HepG2 (cell line): ENCODE measurements around the gene RNF17. TPM values are rescaled to one million over a fixed set of nuclear protein-coding genes. Genes with fewer than 3 reads are reported as not detected.

Experiments used
- ATAC-seq: fragments of 200-7000 bp; cut with Tn5 transposase; 3 replicates; pipeline ENCODE4 v1.9.1; 2020; ENCODE audit warnings: mild to moderate bottlenecking, moderate library complexity
- BruUV-seq: library from RNA; stranded (reverse); fragments of 400-500 nt; replicated peaks from 2 replicates; lab custom pipeline; 2021; lab: Mats Ljungman, UMichigan
- CTCF ChIA-PET: fragments of 300-600 bp; formaldehyde crosslinking; extraction: SDS; loops from one replicate; lab custom pipeline; 2021; ENCODE audit warnings: low total read pairs, inconsistent platforms, low intra/inter-chr PET ratio; lab: Yijun Ruan, JAX
- POLR2A ChIA-PET: fragments of 350-600 bp; sonication (Branson Sonifier 250); formaldehyde crosslinking; loops from one replicate; lab custom pipeline; 2020; ENCODE audit warnings: antibody characterized with exemption, inconsistent platforms; lab: Yijun Ruan, JAX
- DNase-seq: peaks from one replicate; pipeline ENCODE4 v3.0.0-alpha.2; 2015; ENCODE audit warnings: low spot score
- FAIRE-seq: peaks from 3 replicates; lab custom pipeline; 2011; peaks lifted over from hg19 to GRCh38; lab: Jason Lieb, UNC
- H2AFZ ChIP-seq: one replicate; pipeline ENCODE4 v1.6.1; 2011; ENCODE audit warnings: low read length, inconsistent platforms
- H3K27ac ChIP-seq: fragments of 300-600 bp; 3 replicates; pipeline ENCODE4 v1.8.0; 2011; ENCODE audit warnings: mixed run types, mild to moderate bottlenecking, mixed read lengths, low read length, inconsistent platforms; ENCODE audit not compliant: insufficient read depth; ENCODE audit errors: extremely low read length
- H3K27me3 ChIP-seq, 2 experiments: fragments of 200-600 bp in 1 of 2; 2 replicates in 1 of 2; 3 replicates in 1 of 2; pipeline versions ENCODE4 v1.6.0 to v1.8.0; 2011; ENCODE audit warnings: low read length in 2 of 2, mild to moderate bottlenecking in 2 of 2, moderate library complexity in 2 of 2, inconsistent platforms in 1 of 2; ENCODE audit not compliant: insufficient read depth in 2 of 2, control insufficient read depth in 1 of 2
- H3K36me3 ChIP-seq, 2 experiments: fragments of 200-600 bp in 1 of 2; replicated peaks in 1 of 2; 2 replicates in 1 of 2; 3 replicates in 1 of 2; pipeline versions ENCODE4 v1.5.1 to v1.8.0; 2011; ENCODE audit warnings: low read length in 2 of 2, inconsistent platforms in 1 of 2; ENCODE audit not compliant: insufficient read depth in 2 of 2, control insufficient read depth in 1 of 2
- H3K4me1 ChIP-seq: 2 replicates; pipeline ENCODE4 v1.5.1; 2012; ENCODE audit warnings: low read length, inconsistent platforms; ENCODE audit not compliant: insufficient read depth
- H3K4me2 ChIP-seq: 2 replicates; pipeline ENCODE4 v1.6.0; 2011; ENCODE audit warnings: low read depth, low read length, inconsistent platforms
- H3K4me3 ChIP-seq, 3 experiments: fragments of 200-600 bp in 1 of 3; sonication (generic), shearing (Covaris generic) in 1 of 3; replicated peaks in 1 of 3; 2 replicates each; pipeline ENCODE4 v1.5.1; 2011 to 2016; ENCODE audit warnings: low read length in 3 of 3, inconsistent platforms in 2 of 3, low read depth in 2 of 3, mild to moderate bottlenecking in 2 of 3, control low read depth in 1 of 3, mixed read lengths in 1 of 3; ENCODE audit not compliant: insufficient read depth in 1 of 3
- H3K79me2 ChIP-seq: one replicate; pipeline ENCODE4 v1.6.1; 2011; ENCODE audit warnings: low read length, inconsistent platforms; ENCODE audit not compliant: insufficient read depth
- H3K9ac ChIP-seq: 2 replicates; pipeline ENCODE4 v1.6.0; 2011; ENCODE audit warnings: mild to moderate bottlenecking, low read depth, low read length, inconsistent platforms; ENCODE audit not compliant: insufficient read depth
- H3K9me3 ChIP-seq: 2 replicates; pipeline ENCODE4 v1.5.1; 2012; ENCODE audit warnings: mild to moderate bottlenecking, low read length
- H4K20me1 ChIP-seq: 2 replicates; pipeline ENCODE4 v1.6.0; 2011; ENCODE audit warnings: inconsistent platforms, mild to moderate bottlenecking, low read length, moderate library complexity; ENCODE audit not compliant: insufficient read depth
- ZNF777 ChIP-seq: sonication (generic); formaldehyde crosslinking; IDR thresholded peaks from 2 replicates; pipeline ENCODE4 v1.4.0; 2020; ENCODE audit warnings: missing genetic modification reagents
- WGBS: methylation state at CpG from one replicate; pipeline ENCODE4 v1.1.6; 2017; ENCODE audit warnings: low lambda C conversion rate; 5-methylcytosine and 5-hydroxymethylcytosine counted together
- in situ Hi-C: cut with HindIII; loops from 2 replicates; pipeline ENCODE4 v1.10.0; 2017; ENCODE audit warnings: low pct_unique_long_range_greater_than_20kb; ENCODE audit not compliant: extremely low pct_ligation_motif_present
- intact Hi-C: fragments of 100-400 bp; cut with micrococcal nuclease; formaldehyde crosslinking; loops from one replicate; pipeline ENCODE4 v1.10.0; 2022; ENCODE audit not compliant: unreplicated experiment
- polyA plus RNA-seq, 8 experiments: library from polyadenylated mRNA; depleted of rRNA in 3 of 8; stranded (reverse) in 7 of 8; unstranded in 1 of 8; fragments of >200 nt; fragmentation: Illumina TruSeq in 4 of 8; extraction: Trizol in 4 of 8; gene quantifications; 2 replicates each; pipeline versions ENCODE4 v1.2.1 to v1.2.3, GENCODE V29; 2011 to 2016; ENCODE audit warnings: low read depth in 4 of 8, missing spikeins in 1 of 8, mixed read lengths in 1 of 8; ENCODE audit not compliant: insufficient read depth in 1 of 8
- total RNA-seq, 5 experiments: library from RNA; depleted of rRNA; stranded (reverse); fragments of >200 nt; fragmentation: Illumina TruSeq; extraction: Trizol; gene quantifications; 2 replicates each; pipeline ENCODE4 v1.2.3, GENCODE V29; 2016; ENCODE audit warnings: low read depth in 1 of 5
- TF ChIP-seq, protein P1 (sequence below): sonication (generic); formaldehyde crosslinking; IDR thresholded peaks from 2 replicates; pipeline ENCODE4 v1.4.0; 2020; ENCODE audit warnings: mild to moderate bottlenecking, missing genetic modification reagents, borderline replicate concordance
- TF ChIP-seq, protein P2 (sequence below): sonication (generic); formaldehyde crosslinking; IDR thresholded peaks from 2 replicates; pipeline ENCODE4 v1.8.0; 2022; ENCODE audit warnings: low read depth, missing genetic modification reagents
- TF ChIP-seq, protein P3 (sequence below): sonication (generic); formaldehyde crosslinking; IDR thresholded peaks from 2 replicates; pipeline ENCODE4 v1.4.0; 2020; ENCODE audit warnings: mild to moderate bottlenecking, missing genetic modification reagents
- TF ChIP-seq, protein P4 (sequence below): sonication (generic); formaldehyde crosslinking; IDR thresholded peaks from 2 replicates; pipeline ENCODE4 v1.4.0; 2020; ENCODE audit warnings: mild to moderate bottlenecking, missing genetic modification reagents, borderline replicate concordance
- TF ChIP-seq, protein P5 (sequence below): sonication (generic); formaldehyde crosslinking; IDR thresholded peaks from 2 replicates; pipeline ENCODE4 v1.4.0; 2020; ENCODE audit warnings: low read depth, mild to moderate bottlenecking, missing genetic modification reagents
- TF ChIP-seq, protein P6 (sequence below): sonication (generic); formaldehyde crosslinking; IDR thresholded peaks from 2 replicates; pipeline ENCODE4 v1.5.0; 2020; ENCODE audit warnings: missing genetic modification reagents

The RNF17 gene
- total and polyA plus RNA-seq, 2 of the 13 experiments (the other 11 are each of a cell fraction or from before 2014, with no cell fraction given) = not detected

DNA sequence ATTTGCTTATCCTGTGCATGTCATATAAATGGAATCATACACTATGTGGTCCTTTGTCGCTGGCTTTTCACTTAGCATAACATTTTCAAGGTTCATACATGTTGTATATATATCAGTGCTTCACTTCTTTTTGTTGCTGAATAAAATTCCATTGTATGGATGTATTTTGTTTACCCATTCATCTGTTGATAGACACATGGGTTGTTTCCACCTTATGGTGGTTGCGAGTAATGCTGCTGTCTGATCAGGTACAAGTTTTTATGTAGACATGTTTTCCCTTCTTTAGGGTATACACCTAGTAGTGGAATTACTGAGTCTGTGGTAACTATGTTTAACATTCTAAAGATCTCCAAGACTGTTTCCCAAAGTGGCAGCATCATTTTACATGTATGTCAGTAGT, 102.5 kb downstream of the RNF17 start (continued):
- TF ChIP-seq, protein P1, sequence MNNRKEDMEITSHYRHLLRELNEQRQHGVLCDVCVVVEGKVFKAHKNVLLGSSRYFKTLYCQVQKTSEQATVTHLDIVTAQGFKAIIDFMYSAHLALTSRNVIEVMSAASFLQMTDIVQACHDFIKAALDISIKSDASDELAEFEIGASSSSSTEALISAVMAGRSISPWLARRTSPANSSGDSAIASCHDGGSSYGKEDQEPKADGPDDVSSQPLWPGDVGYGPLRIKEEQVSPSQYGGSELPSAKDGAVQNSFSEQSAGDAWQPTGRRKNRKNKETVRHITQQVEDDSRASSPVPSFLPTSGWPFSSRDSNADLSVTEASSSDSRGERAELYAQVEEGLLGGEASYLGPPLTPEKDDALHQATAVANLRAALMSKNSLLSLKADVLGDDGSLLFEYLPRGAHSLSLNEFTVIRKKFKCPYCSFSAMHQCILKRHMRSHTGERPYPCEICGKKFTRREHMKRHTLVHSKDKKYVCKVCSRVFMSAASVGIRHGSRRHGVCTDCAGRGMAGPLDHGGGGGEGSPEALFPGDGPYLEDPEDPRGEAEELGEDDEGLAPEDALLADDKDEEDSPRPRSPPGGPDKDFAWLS = no peak
- TF ChIP-seq, protein P2, sequence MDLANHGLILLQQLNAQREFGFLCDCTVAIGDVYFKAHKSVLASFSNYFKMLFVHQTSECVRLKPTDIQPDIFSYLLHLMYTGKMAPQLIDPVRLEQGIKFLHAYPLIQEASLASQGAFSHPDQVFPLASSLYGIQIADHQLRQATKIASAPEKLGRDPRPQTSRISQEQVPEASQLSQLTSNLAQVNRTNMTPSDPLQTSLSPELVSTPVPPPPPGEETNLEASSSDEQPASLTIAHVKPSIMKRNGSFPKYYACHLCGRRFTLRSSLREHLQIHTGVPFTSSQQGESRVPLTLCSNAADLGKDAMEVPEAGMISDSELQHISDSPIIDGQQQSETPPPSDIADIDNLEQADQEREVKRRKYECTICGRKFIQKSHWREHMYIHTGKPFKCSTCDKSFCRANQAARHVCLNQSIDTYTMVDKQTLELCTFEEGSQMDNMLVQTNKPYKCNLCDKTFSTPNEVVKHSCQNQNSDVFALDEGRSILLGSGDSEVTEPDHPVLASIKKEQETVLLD (CRISPR knock-in tag) = no peak
- TF ChIP-seq, protein P3, sequence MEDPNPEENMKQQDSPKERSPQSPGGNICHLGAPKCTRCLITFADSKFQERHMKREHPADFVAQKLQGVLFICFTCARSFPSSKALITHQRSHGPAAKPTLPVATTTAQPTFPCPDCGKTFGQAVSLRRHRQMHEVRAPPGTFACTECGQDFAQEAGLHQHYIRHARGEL (CRISPR knock-in tag) = no peak

DNA sequence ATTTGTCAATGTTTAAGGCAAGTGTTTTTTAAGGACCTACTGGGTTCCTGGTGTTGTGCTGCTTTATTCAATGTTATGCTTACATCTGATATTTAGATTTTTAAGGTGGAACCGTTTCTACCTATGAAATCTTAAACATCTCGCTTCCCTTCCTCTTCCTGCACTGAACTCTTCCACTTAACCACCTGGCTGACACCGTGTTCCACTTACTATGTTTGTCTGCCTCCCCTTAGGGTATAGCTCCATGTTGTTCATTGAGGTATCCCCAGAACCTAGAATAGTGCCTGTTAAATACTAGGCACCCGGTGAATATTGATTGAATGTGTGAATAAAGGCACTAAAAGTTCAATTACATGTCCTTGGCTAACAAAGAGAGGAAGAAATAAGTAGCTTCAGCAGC, 104.9 kb downstream of the RNF17 start:
- H3K27me3 ChIP-seq = peaks cover 0 to 2% of the 10 kb centered on the region in 2 experiments; a peak in 2 of 5 replicates
- peaks cover 6% of the 10 kb centered on the region; the same call in 1 of the 2 replicates for H3K4me1 ChIP-seq
- no peak overlapping the region for H3K4me2 ChIP-seq
- no peak overlapping the region for H3K9ac ChIP-seq
- WGBS = 4% methylated on average over 4 of the region's 4 CpGs
- ChIA-PET POLR2A (no interaction called here), CTCF (no interaction called here)
- FAIRE-seq (no peak), DNase-seq (no peak), ATAC-seq (no peak)
- no peak overlapping the region for H3K4me3 ChIP-seq
- no peaks in the 10 kb centered on the region for H3K9me3 ChIP-seq
- H3K79me2 ChIP-seq = no peaks in the 10 kb centered on the region
- H3K36me3 ChIP-seq = no peaks in the 10 kb centered on the region
- in situ Hi-C loops (no loop called here), intact Hi-C loops (no loop called here)
- no peak overlapping the region for H3K27ac ChIP-seq
- no peak for TF ChIP-seq ZNF777 (CRISPR knock-in tag)
- TF ChIP-seq, protein P4, sequence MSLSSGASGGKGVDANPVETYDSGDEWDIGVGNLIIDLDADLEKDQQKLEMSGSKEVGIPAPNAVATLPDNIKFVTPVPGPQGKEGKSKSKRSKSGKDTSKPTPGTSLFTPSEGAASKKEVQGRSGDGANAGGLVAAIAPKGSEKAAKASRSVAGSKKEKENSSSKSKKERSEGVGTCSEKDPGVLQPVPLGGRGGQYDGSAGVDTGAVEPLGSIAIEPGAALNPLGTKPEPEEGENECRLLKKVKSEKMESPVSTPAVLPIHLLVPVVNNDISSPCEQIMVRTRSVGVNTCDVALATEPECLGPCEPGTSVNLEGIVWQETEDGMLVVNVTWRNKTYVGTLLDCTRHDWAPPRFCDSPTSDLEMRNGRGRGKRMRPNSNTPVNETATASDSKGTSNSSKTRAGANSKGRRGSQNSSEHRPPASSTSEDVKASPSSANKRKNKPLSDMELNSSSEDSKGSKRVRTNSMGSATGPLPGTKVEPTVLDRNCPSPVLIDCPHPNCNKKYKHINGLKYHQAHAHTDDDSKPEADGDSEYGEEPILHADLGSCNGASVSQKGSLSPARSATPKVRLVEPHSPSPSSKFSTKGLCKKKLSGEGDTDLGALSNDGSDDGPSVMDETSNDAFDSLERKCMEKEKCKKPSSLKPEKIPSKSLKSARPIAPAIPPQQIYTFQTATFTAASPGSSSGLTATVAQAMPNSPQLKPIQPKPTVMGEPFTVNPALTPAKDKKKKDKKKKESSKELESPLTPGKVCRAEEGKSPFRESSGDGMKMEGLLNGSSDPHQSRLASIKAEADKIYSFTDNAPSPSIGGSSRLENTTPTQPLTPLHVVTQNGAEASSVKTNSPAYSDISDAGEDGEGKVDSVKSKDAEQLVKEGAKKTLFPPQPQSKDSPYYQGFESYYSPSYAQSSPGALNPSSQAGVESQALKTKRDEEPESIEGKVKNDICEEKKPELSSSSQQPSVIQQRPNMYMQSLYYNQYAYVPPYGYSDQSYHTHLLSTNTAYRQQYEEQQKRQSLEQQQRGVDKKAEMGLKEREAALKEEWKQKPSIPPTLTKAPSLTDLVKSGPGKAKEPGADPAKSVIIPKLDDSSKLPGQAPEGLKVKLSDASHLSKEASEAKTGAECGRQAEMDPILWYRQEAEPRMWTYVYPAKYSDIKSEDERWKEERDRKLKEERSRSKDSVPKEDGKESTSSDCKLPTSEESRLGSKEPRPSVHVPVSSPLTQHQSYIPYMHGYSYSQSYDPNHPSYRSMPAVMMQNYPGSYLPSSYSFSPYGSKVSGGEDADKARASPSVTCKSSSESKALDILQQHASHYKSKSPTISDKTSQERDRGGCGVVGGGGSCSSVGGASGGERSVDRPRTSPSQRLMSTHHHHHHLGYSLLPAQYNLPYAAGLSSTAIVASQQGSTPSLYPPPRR (CRISPR knock-in tag) = no peak
- TF ChIP-seq, protein P5, sequence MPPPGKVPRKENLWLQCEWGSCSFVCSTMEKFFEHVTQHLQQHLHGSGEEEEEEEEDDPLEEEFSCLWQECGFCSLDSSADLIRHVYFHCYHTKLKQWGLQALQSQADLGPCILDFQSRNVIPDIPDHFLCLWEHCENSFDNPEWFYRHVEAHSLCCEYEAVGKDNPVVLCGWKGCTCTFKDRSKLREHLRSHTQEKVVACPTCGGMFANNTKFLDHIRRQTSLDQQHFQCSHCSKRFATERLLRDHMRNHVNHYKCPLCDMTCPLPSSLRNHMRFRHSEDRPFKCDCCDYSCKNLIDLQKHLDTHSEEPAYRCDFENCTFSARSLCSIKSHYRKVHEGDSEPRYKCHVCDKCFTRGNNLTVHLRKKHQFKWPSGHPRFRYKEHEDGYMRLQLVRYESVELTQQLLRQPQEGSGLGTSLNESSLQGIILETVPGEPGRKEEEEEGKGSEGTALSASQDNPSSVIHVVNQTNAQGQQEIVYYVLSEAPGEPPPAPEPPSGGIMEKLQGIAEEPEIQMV (CRISPR knock-in tag) = no peak
- TF ChIP-seq, protein P6, sequence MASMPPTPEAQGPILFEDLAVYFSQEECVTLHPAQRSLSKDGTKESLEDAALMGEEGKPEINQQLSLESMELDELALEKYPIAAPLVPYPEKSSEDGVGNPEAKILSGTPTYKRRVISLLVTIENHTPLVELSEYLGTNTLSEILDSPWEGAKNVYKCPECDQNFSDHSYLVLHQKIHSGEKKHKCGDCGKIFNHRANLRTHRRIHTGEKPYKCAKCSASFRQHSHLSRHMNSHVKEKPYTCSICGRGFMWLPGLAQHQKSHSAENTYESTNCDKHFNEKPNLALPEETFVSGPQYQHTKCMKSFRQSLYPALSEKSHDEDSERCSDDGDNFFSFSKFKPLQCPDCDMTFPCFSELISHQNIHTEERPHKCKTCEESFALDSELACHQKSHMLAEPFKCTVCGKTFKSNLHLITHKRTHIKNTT (CRISPR knock-in tag) = no peak
- no peak overlapping the region for H2AFZ ChIP-seq
- BruUV-seq = no TSS peak
- H4K20me1 ChIP-seq = no peaks in the 10 kb centered on the region
